ENCODE measurements around the gene ANP32A.
A peak's percentile ranks its signal among the peaks of the same experiment; 100 is the strongest.
"Not testable (repeated sequence)": the region's sequence is repeated elsewhere in the genome, so short reads cannot be mapped to it uniquely, and the experiment has no call there.

ANP32A gene

DNA sequence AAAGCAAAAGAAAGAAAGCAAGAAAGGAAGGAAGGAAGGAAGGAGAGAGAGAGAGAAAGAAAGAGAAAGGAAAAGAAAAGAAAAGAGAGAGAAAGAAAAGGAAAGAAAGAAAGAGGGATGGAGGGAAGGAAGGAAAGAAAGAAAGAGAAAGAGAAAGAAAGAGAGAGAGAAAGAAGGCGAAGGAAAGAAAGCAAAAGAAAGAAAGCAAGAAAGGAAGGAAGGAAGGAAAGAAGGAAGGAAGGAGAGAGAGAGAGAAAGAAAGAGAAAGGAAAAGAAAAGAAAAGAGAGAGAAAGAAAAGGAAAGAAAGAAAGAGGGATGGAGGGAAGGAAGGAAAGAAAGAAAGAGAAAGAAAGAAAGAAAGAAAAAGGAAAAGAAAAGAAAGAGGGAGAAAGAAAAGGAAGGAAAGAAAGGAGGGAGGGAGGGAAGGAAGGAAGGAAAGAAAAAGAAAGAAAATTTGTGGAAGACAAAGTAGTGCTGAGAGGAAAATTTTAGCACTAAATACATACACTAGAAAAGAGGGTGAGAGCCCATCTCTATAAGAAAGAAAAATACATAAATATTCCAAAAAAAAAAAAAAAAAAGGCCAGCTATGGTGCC, 60.6 kb downstream of the ANP32A start:
- not testable (repeated sequence) for DNase-seq

DNA sequence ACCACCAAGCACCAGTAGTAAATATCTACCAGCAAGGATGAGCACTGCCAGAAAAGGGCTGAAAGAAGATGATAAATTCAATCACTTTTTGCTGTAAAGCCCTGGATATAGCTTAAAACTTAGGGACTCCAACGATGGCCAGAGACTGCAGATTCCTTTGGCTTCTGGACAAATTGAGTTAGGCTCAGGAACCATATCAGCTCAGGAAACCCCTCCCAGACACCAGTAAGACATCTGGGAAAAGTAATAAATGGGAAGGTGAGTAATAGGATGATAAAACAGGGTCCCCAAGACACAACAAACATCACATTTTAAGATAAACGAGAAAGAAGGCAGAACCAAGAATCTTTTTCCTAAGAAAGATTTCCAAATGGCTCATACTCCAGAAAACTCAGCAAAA, 65.0 kb downstream of the ANP32A start:
- no peak for DNase-seq

DNA sequence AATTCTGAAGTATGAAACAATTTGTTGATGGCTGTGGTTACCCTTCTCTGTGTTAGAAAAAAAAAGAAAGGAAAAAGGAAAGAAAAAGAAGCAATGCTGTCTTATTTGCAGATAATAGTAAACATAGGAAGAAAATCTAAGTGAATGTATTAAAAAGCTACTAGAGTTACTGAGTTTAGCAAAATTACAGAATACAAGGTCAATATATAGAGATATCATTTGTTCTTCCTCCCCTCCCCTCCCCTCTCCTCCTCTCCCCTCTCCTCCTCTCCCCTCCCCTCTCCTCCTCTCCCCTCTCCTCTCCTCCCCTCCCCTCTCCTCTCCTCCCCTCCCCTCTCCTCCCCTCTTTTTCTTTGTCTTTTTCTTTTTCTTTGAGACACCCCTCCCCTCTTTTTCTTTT, 69.1 kb downstream of the ANP32A start:
- no peak for DNase-seq

DNA sequence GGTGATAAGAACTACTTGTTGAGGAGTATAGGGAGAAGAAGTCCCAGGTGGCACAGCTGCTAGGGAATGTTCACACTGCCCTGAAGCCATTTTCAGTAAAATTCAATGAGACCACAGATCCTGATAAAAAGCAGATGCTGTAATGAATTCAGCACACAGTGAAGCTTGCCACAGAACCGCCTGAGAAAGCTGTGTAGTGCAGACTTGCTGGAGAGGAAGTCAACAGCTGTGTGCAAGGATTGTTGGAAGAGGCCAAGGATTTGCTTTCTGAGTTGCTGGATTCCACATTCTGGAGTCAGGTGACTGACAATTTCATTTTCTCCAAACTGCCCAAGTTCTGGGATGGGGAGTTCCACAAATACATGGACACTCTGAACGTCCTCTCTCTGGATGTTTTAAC, 70.9 kb downstream of the ANP32A start:
- no peak for DNase-seq

DNA sequence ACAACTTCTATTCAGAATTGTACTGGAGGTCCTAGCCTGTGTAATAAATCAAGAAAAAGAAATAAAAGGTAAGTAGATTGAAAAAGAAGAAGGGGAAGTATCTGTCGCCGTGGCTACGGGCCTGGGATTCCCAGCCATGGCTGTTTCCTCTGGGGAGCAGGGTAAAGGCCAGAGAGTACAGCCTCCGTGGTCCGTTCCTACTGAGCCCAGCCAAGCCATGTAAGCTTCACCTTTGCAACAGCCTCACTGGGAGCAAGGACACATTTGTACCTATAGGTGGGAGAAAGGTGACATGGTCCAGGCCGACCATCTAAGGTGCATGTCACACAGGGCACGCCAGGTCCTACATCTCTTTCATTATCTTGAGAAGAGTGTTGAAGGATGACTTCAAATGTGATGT, 71.3 kb downstream of the ANP32A start:
- no peak for DNase-seq

DNA sequence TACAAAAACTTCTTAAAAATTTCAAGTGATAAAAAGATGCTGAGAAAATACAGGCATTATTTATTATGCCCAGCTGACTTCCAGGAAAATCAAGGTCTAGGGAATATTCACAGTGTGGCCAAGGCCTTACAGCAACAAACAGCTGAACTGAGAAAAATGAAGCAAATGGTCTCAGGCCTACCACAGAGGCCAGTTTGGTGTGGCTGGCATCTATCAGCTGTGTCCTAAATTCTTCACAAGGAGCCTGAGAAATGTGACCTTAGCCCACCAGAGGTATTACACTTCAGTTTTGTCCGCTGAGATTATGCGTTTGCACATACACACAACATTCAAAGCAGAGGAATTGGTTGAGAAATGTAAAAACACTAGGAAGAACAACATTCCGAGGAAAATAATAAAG, 77.4 kb downstream of the ANP32A start:
- no peak for DNase-seq

DNA sequence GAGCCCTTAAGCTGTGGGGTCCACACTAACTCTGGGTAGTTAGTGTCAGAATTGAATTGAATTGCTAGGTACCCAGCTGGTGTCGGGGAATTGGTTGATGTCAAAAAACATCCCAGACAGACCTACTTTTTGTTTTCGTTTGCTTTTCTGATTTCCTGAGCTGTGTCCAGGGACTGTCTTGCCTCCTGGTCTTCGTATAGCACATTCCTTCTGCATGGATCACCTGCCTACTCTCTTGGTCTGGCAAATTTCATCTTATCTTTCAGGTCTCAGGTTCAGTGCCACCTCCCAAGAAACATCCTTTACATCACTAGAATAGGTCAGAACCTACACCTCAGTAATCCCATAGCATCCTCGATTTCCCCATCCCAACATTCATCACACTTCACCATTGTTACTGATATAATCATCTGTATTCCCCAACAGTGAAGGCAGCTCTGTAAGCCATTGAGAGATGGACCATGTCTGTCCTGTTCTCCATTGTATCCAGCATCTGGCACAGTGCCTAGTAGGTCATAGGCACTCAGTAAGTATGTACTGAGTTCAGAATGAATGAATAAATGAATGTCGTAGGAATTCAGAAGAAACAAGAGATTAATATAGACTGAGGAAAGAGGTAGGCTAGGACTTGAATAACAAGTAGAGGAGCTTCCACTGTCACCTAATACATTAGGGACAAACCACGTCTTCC, 81.2 kb downstream of the ANP32A start:
- DNase-seq, result peak in 23 of 56 donors; percentile 7 to 59 (median 32)

DNA sequence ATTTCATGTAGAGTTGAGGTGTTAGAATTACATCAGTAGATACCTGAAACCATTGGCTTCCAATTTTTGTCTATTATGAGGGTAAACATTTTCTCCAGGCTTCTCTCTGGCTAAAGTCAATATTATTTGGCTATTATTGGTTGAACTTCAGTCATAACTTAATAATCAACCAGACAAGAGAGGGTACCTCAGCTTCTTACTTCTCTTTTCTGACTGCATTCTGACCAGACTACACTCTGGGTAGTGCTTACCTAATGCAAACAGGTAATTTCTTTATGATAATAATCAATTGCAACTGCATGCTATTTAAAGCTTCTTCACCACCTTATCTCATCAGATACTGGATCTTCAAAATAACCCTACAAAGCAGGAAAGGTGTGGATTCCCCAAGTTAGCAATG, 85.1 kb downstream of the ANP32A start:
- no peak for DNase-seq

DNA sequence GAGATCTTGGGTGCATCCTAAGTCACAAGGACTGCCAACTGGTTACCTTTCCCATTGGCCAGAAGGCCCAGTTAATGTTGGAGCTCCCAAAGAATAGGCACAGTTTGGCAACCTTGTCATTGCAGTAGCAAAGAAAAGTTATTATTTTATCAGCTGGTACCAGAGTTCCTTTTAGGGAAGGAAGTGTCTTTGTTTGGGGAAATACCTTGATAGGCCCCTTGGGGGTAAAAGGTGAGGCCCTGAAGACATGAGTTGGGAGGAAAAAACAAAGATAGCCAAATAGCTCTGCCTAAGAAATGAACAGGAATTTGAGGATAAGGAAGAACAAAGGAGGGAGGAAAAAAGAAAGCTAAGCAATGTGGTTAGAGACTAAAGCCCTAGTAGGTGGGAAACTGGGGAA, 85.8 kb downstream of the ANP32A start:
- no peak for DNase-seq

DNA sequence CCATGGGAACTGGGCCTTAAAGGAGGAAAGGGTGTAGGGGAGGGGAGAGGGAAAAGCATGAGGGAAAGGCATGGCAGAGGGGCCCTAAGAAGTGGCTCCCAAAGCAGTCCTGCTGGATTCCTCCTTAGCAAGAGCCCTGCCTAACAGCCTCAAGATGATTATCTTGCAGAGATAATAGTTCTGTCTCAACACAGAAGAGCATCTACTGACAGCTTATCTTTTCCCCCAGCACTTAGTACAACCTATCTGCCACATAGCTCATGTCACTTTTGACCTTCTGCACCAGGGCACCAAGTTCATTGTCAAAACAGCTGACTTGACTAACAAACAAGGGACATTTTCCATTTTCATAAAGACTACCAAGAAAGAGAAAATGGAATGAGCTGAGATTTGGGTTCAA, 86.3 kb downstream of the ANP32A start:
- no peak for DNase-seq

DNA sequence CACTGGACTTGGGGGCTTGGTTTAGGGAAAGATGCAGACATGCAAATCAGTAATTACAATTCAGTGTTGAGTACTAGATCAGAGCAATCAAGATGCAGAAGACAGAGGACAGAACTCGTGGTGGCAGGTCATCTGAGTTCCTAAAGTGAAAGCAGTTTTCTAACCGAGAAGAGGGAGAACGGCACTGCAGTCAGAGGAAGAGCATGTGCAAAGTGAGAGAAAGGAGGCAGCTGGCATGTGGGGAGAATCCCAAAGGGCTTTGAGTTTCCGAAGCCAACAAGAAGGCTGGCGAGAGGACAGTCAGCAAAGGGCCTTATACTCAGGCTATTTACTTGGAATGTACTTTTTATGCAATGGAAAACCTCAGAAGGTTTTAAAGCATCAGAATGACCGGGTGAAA, 87.0 kb downstream of the ANP32A start:
- DNase-seq, result no peak

DNA sequence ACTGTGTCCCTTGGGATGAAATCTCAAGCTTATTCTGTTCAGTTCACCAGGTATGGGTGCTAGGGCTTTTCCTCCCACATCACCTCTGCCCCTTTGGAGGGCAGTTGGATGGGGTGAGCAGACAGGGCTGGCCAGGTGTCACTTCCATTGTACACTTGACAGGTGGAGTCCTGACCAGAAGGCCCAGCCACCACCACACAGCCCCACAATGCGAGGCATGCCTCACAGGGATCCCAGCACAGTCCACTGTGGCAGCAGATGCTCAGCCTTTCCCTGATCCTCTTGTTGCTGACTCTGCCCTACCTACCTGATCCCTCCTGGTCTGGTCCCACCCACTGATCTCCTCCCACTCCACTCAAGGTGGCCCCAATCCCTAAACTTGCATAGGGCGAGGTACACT, 88.2 kb downstream of the ANP32A start:
- DNase-seq, result no peak

DNA sequence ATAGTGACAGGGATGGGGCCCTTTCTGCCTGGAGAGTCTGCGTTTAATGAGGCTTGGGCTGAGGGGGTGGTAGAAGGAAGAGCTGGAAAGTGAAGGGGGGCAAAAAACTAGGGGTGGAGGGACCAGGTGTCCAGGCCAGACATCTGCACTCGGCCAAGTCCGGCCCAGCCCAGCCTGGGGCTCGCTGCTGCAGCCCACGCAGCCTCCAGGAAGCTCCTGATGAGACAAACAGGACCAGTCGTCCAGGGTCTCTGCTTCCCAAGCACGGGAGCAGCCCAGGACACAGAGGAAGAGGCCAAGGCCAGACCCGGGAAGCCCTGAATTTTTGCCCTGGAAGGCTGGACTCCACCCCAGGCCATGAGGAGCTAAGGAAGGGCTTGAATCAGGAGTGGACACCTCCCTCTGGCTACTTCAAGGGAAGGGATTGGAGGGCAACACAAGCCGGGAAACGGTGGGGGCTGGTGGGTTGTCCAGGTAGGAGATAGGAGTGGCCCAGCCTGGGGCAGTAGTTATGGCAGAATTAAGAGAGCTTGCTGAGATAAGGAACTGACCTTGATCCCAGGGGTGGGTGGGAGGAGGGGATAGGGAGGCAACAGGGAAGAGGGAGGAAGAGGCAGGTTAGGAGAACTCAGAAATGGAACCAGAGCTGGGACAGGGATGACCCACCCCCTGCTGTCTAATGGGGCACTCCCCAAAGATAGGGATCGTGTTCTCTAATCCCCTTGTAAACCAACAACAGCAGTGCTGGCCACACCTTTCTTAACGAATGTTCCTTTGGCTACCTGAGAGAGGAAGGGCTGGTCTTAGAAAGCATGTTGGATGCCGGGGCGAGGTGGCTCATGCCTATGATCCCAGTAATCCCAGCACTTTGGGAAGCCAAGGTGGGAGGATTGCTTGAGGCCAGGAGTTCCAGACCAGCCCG, 89.5 kb downstream of the ANP32A start:
- no peak for DNase-seq

DNA sequence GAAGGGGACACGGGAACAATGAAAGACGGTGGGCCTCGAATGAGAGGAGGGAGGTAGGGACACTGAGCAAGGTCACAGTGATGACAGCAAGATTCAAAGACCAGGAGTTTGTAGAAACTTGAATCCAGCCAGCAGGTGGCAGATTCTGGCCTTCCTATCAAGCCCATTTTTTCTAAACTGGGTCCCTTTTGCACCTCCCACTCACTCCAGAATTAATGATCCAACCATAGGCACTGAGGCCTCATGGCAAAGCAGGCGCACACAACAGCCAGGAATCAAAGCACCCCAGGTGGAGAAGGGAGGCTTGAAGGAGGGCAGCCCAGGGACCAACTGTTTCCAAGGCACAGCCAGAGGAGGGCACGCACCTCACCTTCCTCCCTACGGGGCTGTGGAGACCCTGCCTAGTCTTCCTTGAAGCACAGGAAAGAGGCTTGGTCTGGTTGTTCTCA, 90.2 kb downstream of the ANP32A start:
- DNase-seq, result peak in 39 of 56 donors; percentile 6 to 72 (median 27)

DNA sequence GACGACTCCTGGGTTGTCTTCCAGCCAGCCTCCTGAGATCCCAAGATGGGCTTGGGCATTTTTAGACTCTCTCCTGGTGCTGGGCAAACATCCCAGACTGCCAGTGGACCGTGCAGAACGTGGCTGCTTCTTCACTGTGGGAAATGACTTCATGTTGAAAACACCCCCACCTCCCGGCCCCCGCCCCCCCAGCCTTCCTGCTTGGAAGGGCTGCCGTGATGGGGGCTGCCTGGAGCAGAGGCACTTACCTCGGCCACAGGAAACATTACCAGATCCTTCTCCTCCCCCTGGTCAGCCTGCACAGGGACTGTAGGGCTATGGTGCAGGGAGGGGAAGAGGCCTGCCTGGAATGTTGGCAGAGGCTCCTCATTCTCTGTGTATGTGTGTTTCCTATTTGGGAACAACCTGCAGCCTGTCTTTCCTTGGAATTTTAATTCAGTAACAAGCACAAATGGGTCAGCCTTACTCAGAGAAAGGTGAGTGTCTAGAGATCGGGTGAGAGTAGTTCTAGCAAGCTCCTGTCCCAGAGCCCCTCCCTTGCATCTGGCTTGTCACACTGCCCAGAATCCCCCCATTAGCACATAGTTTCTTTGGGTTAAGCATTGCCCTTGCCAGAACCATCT, 90.8 kb downstream of the ANP32A start:
- peak in 1 of 56 donors; percentile 20 for DNase-seq
